ENCODE results near the gene ETS1. TPM values are rescaled to one million over a fixed set of nuclear protein-coding genes. Genes with fewer than 3 reads are reported as not detected.

The ETS1 gene
- polyA plus RNA-seq, 1 experiment: 32.3 TPM

- Histone ChIP-seq H3K27me3 (ENCODE audit: control insufficient read depth, insufficient read depth, low read length) (no peaks in the 10 kb centered on the region), H3K4me3 (ENCODE audit: low read depth, low read length) (no peak overlapping the region), H3K9me3 (ENCODE audit: control insufficient read depth, insufficient read depth, low read length) (no peaks in the 10 kb centered on the region; the same call in 1 of the 2 replicates), H3K27ac (ENCODE audit: low read depth, low read length) (no peak overlapping the region)
- 0 out of 2 replicates have a peak, but pooled peaks have one; percentile 6 for TF ChIP-seq CTCF (IDR thresholded peaks at IDR 0.05; ENCODE audit: low read depth, low read length)
- no peak for DNase-seq (ENCODE audit: low read depth, low spot score)
- POLR2A ChIA-PET: no interaction called here
- CTCF ChIA-PET: interaction anchor here (1.5 to 7.3 kb wide), 8 partner anchors 73 to 470 kb away, joined by 3 to 295 read pairs (median 26); no protein-coding TSS in a partner anchor
These were observed 40.4 kb upstream of the ETS1 start for GRCh38 chr11:128627666-128628324.

GRCh38 chr11:128626913-128627665 is 39.7 kb upstream of the ETS1 start:
- no peak for DNase-seq (ENCODE audit: low read depth, low spot score)
- TF ChIP-seq CTCF (IDR thresholded peaks at IDR 0.05; ENCODE audit: low read depth, low read length): no peak
- POLR2A ChIA-PET: no interaction called here
- Histone ChIP-seq H3K27me3 (ENCODE audit: control insufficient read depth, insufficient read depth, low read length) (no peaks in the 10 kb centered on the region), H3K27ac (ENCODE audit: low read depth, low read length) (no peak overlapping the region), H3K9me3 (ENCODE audit: control insufficient read depth, insufficient read depth, low read length) (no peaks in the 10 kb centered on the region; the same call in 1 of the 2 replicates), H3K4me3 (ENCODE audit: low read depth, low read length) (no peak overlapping the region)
- CTCF ChIA-PET: interaction anchor here (1.5 to 7.3 kb wide), 4 partner anchors 118 to 469 kb away, joined by 5 to 295 read pairs (median 61); no protein-coding TSS in a partner anchor

GRCh38 chr11:128625746-128626145 is 38.4 kb upstream of the ETS1 start:
- Histone ChIP-seq H3K27me3 (ENCODE audit: control insufficient read depth, insufficient read depth, low read length) (no peaks in the 10 kb centered on the region), H3K27ac (ENCODE audit: low read depth, low read length) (no peak overlapping the region), H3K4me3 (ENCODE audit: low read depth, low read length) (no peak overlapping the region), H3K9me3 (ENCODE audit: control insufficient read depth, insufficient read depth, low read length) (no peaks in the 10 kb centered on the region; the same call in 1 of the 2 replicates)
- no peak for TF ChIP-seq CTCF (IDR thresholded peaks at IDR 0.05; ENCODE audit: low read depth, low read length)
- no peak for DNase-seq (ENCODE audit: low read depth, low spot score)
- CTCF ChIA-PET: interaction anchor here (1.4 kb wide), 1 partner anchor 453 kb away, joined by 3 read pairs; no protein-coding TSS in a partner anchor
- POLR2A ChIA-PET: no interaction called here

GRCh38 chr11:128625326-128625725 is 38.0 kb upstream of the ETS1 start:
- Histone ChIP-seq H3K27ac (ENCODE audit: low read depth, low read length) (no peak overlapping the region), H3K27me3 (ENCODE audit: control insufficient read depth, insufficient read depth, low read length) (no peaks in the 10 kb centered on the region), H3K9me3 (ENCODE audit: control insufficient read depth, insufficient read depth, low read length) (no peaks in the 10 kb centered on the region; the same call in 1 of the 2 replicates), H3K4me3 (ENCODE audit: low read depth, low read length) (no peak overlapping the region)
- no peak for TF ChIP-seq CTCF (IDR thresholded peaks at IDR 0.05; ENCODE audit: low read depth, low read length)
- ChIA-PET CTCF (interaction anchor here (1.4 to 2.0 kb wide), 2 partner anchors 453 to 468 kb away, joined by 3 to 5 read pairs; no protein-coding TSS in a partner anchor), POLR2A (no interaction called here)
- DNase-seq (ENCODE audit: low read depth, low spot score): no peak

Data from AG04450 (cell line).